Measurements from ENCODE around the gene WTAP. TPM values are rescaled to one million over a fixed set of nuclear protein-coding genes. Genes with fewer than 3 reads are reported as not detected.

The WTAP gene
- total RNA-seq, 2 experiments from 2014 or later: 211 to 227 TPM

- Mint-ChIP-seq H3K4me1 (ENCODE audit: low read depth) (no peaks in the 10 kb centered on the region), H3K27ac (no peak overlapping the region), H3K36me3 (ENCODE audit: low read depth) (no peaks in the 10 kb centered on the region), H3K27me3 (no peaks in the 10 kb centered on the region), H3K4me3 (no peak overlapping the region), H3K9me3 (no peaks in the 10 kb centered on the region)
- Histone ChIP-seq H3K4me3 (ENCODE audit: low read length) (no peak overlapping the region), H3K36me3 (ENCODE audit: insufficient read depth, low read length) (no peaks in the 10 kb centered on the region), H3K4me1 (ENCODE audit: insufficient read depth, low read length) (no peaks in the 10 kb centered on the region), H3K27ac (ENCODE audit: low read depth in 1 of 2, low read length in 2 of 2) (no peak overlapping the region), H3K9me3 (ENCODE audit: control insufficient read depth in 1 of 2, insufficient read depth in 1 of 2, low read length in 2 of 2) (no peaks in the 10 kb centered on the region), H3K27me3 (ENCODE audit: control insufficient read depth in 1 of 2, insufficient read depth in 2 of 2, low read length in 2 of 2) (no peaks in the 10 kb centered on the region)
- ChIA-PET POLR2A (interaction anchor here (0.8 kb wide), 1 partner anchor 13 kb away, joined by 3 read pairs; the partner anchor contains the start of gene WTAP), CTCF (no interaction called here)
- no peak for DNase-seq
- no peak for ATAC-seq (ENCODE audit: poor library complexity)
- no peak for TF ChIP-seq CTCF (IDR thresholded peaks at IDR 0.05)
- intact Hi-C loops (cut with DNase I, micrococcal nuclease): no loop called here
These were observed 13.3 kb upstream of the WTAP start for GRCh38 chr6:159713984-159714383.

GRCh38 chr6:159714404-159714803 is 12.9 kb upstream of the WTAP start:
- Histone ChIP-seq H3K27me3 (ENCODE audit: control insufficient read depth in 1 of 2, insufficient read depth in 2 of 2, low read length in 2 of 2) (no peaks in the 10 kb centered on the region), H3K9me3 (ENCODE audit: control insufficient read depth in 1 of 2, insufficient read depth in 1 of 2, low read length in 2 of 2) (no peaks in the 10 kb centered on the region), H3K27ac (ENCODE audit: low read depth in 1 of 2, low read length in 2 of 2) (no peak overlapping the region), H3K4me3 (ENCODE audit: low read length) (no peak overlapping the region), H3K36me3 (ENCODE audit: insufficient read depth, low read length) (no peaks in the 10 kb centered on the region), H3K4me1 (ENCODE audit: insufficient read depth, low read length) (no peaks in the 10 kb centered on the region)
- intact Hi-C loops (cut with DNase I, micrococcal nuclease): no loop called here
- ChIA-PET POLR2A (no interaction called here), CTCF (no interaction called here)
- Mint-ChIP-seq H3K4me1 (ENCODE audit: low read depth) (no peaks in the 10 kb centered on the region), H3K27me3 (no peaks in the 10 kb centered on the region), H3K36me3 (ENCODE audit: low read depth) (no peaks in the 10 kb centered on the region), H3K27ac (no peak overlapping the region), H3K9me3 (no peaks in the 10 kb centered on the region), H3K4me3 (no peak overlapping the region)
- DNase-seq: no peak
- ATAC-seq (ENCODE audit: poor library complexity): no peak
- no peak for TF ChIP-seq CTCF (IDR thresholded peaks at IDR 0.05)

GRCh38 chr6:159715166-159715565 is 12.1 kb upstream of the WTAP start:
- Histone ChIP-seq H3K36me3 (ENCODE audit: insufficient read depth, low read length) (no peaks in the 10 kb centered on the region), H3K27me3 (ENCODE audit: control insufficient read depth in 1 of 2, insufficient read depth in 2 of 2, low read length in 2 of 2) (no peaks in the 10 kb centered on the region), H3K4me1 (ENCODE audit: insufficient read depth, low read length) (no peaks in the 10 kb centered on the region), H3K9me3 (ENCODE audit: control insufficient read depth in 1 of 2, insufficient read depth in 1 of 2, low read length in 2 of 2) (no peaks in the 10 kb centered on the region), H3K27ac (ENCODE audit: low read depth in 1 of 2, low read length in 2 of 2) (no peak overlapping the region), H3K4me3 (ENCODE audit: low read length) (no peak overlapping the region)
- H3K27ac Mint-ChIP-seq: no peak overlapping the region
- H3K4me1 Mint-ChIP-seq (ENCODE audit: low read depth): no peaks in the 10 kb centered on the region
- POLR2A ChIA-PET: interaction anchor here (1.1 kb wide), 1 partner anchor 21 kb away, joined by 6 read pairs; no protein-coding TSS in a partner anchor
- H3K36me3 Mint-ChIP-seq (ENCODE audit: low read depth): no peaks in the 10 kb centered on the region
- intact Hi-C loops (cut with DNase I, micrococcal nuclease): no loop called here
- CTCF ChIA-PET: no interaction called here
- DNase-seq: no peak
- no peak for TF ChIP-seq CTCF (IDR thresholded peaks at IDR 0.05)
- no peak for ATAC-seq (ENCODE audit: poor library complexity)
- no peaks in the 10 kb centered on the region for H3K9me3 Mint-ChIP-seq
- H3K4me3 Mint-ChIP-seq: no peak overlapping the region
- H3K27me3 Mint-ChIP-seq: no peaks in the 10 kb centered on the region

Data from CD4-positive, alpha-beta T cell (primary cell).